Vagina (tissue), 2 donors: ENCODE data around the gene CACNG7. TPM values are rescaled to one million over a fixed set of nuclear protein-coding genes. Genes with fewer than 3 reads are reported as not detected.

ENCODE experiments used
- DNase-seq, 2 donors: peaks; one replicate each; pipeline ENCODE4 v3.0.0-alpha.2; 2017; ENCODE audit errors: extremely low spot score in 2 of 2
- H3K27ac ChIP-seq: fragments of 200-600 bp; sonication (generic); one replicate; pipeline ENCODE4 v1.5.1; 2019
- H3K27me3 ChIP-seq: fragments of 200-600 bp; sonication (generic); one replicate; pipeline ENCODE4 v1.5.1; 2019
- H3K36me3 ChIP-seq, 2 donors: fragments of 200-600 bp; sonication (generic); one replicate each; pipeline ENCODE4 v1.5.1; 2017 to 2019
- H3K4me1 ChIP-seq: fragments of 200-600 bp; sonication (generic); one replicate; pipeline ENCODE4 v1.5.1; 2019
- H3K4me3 ChIP-seq, 2 donors: fragments of 200-600 bp; sonication (generic); 1 replicate in 1 of 2; 2 replicates in 1 of 2; pipeline ENCODE4 v1.5.1; 2016 to 2019
- H3K9me3 ChIP-seq: fragments of 200-600 bp; sonication (generic); one replicate; pipeline ENCODE4 v1.5.1; 2019
- POLR2A ChIP-seq, 2 donors: fragments of 450-650 bp; IDR thresholded peaks; one replicate each; pipeline ENCODE4 v1.6.1; 2017; ENCODE audit warnings: antibody characterized with exemption in 2 of 2, mild to moderate bottlenecking in 2 of 2, moderate library complexity in 2 of 2
- POLR2AphosphoS5 ChIP-seq, 2 donors: sonication (generic); formaldehyde crosslinking; IDR thresholded peaks; one replicate each; pipeline ENCODE4 v1.9.0; 2017; ENCODE audit warnings: antibody characterized with exemption in 2 of 2, mild to moderate bottlenecking in 2 of 2, low read depth in 1 of 2; ENCODE audit not compliant: insufficient read depth in 1 of 2
- intact Hi-C: fragments of 100-400 bp; cut with DNase I; formaldehyde crosslinking; loops from one replicate; pipeline ENCODE4 v1.15.1; 2023
- total RNA-seq: library from RNA; depleted of rRNA; stranded (reverse); fragments of >200 nt; gene quantifications from one replicate; pipeline ENCODE4 v1.2.3, GENCODE V29; 2016
- TF ChIP-seq, protein P1 (sequence below), 3 experiments: fragments of 450-650 bp in 2 of 3; fragments of 200-600 bp in 1 of 3; sonication (generic) in 1 of 3; IDR thresholded peaks; one replicate each; pipeline ENCODE4 v1.5.1; 2017 to 2019; ENCODE audit warnings: antibody characterized with exemption in 3 of 3, mild to moderate bottlenecking in 2 of 3, moderate library complexity in 2 of 3

Gene CACNG7, protein sequence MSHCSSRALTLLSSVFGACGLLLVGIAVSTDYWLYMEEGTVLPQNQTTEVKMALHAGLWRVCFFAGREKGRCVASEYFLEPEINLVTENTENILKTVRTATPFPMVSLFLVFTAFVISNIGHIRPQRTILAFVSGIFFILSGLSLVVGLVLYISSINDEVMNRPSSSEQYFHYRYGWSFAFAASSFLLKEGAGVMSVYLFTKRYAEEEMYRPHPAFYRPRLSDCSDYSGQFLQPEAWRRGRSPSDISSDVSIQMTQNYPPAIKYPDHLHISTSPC
- not detected for total RNA-seq

DNA sequence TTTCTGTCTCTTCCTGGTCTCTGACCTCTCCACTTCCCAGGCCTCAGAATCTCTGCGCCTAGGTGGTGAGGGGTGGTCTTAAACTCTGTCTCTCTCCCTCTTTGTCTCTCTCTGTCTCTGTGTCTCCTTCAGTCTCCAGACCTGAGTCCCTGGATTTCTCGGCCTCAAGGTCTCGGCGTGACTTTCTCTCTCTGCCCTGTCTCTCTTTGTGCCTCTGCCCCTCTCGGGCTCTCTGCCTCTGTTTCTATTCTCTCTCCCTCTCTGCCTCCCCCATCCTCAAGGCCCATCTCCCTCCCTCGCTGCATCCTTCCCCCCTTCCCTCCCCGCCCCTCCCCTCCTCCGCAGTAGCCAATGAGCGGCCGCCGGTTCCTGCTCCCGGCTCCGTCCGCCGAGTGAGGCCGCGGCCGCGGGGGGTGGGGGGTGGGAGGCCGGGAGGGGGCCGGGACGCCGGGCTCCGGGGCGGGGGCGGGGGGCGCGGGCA lies at the start of gene CACNG7:
TSS of gene CACNG7 (plus strand) at position 344 of the 481 bp plus-strand sequence. CDS start 3,554 bp downstream, outside the sequence.
- TF ChIP-seq POLR2A (IDR thresholded peaks at IDR 0.05), result no peak
- TF ChIP-seq POLR2AphosphoS5 (IDR thresholded peaks at IDR 0.05; ENCODE audit: insufficient read depth in 1 of 2, low read depth in 1 of 2), result no peak
- TF ChIP-seq, protein P1, sequence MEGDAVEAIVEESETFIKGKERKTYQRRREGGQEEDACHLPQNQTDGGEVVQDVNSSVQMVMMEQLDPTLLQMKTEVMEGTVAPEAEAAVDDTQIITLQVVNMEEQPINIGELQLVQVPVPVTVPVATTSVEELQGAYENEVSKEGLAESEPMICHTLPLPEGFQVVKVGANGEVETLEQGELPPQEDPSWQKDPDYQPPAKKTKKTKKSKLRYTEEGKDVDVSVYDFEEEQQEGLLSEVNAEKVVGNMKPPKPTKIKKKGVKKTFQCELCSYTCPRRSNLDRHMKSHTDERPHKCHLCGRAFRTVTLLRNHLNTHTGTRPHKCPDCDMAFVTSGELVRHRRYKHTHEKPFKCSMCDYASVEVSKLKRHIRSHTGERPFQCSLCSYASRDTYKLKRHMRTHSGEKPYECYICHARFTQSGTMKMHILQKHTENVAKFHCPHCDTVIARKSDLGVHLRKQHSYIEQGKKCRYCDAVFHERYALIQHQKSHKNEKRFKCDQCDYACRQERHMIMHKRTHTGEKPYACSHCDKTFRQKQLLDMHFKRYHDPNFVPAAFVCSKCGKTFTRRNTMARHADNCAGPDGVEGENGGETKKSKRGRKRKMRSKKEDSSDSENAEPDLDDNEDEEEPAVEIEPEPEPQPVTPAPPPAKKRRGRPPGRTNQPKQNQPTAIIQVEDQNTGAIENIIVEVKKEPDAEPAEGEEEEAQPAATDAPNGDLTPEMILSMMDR (IDR thresholded peaks at IDR 0.05), result no peak
- H3K4me1 ChIP-seq, result peaks cover 24% of the 10 kb centered on the region
- no peak for DNase-seq
- no peaks in the 10 kb centered on the region for H3K9me3 ChIP-seq
- peaks cover 34% of the 10 kb centered on the region for H3K27me3 ChIP-seq
- H3K36me3 ChIP-seq, result no peaks in the 10 kb centered on the region
- intact Hi-C loops, result no loop called here
- no peak within 1 kb of the TSS for H3K4me3 ChIP-seq
- H3K27ac ChIP-seq, result no peak within 1 kb of the TSS

DNA sequence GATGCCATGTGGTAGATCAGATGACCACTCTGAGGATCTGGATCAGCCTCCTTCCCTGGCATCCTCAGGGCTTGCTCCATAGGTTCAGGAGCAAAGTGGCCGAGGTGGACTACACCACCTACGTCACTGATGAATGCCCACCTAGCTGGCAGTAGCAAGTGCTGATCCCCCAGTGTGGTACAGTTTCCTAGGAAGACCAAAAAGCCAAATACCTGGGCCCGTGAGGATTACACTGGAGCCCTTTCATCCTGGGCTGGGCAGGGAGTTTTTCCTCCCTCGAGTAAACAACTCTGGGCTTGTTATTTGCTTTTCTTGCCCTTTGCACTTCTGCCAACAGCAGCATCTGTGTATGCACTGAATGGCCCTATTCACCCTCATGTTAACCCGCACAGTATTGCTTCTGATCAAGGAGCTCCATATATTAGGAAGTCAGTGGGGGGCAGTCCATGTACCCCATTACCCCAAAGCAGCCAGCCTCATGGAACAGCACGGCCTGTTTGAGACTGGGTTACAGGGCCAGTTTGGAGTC lies 44.7 kb upstream of the CACNG7 start:
- no peaks in the 10 kb centered on the region for H3K36me3 ChIP-seq
- no peak overlapping the region for H3K4me3 ChIP-seq
- H3K27ac ChIP-seq, result no peak overlapping the region
- intact Hi-C loops, result no loop called here
- peaks cover 33% of the 10 kb centered on the region for H3K4me1 ChIP-seq
- TF ChIP-seq POLR2A (IDR thresholded peaks at IDR 0.05) (no peak), POLR2AphosphoS5 (IDR thresholded peaks at IDR 0.05; ENCODE audit: insufficient read depth in 1 of 2, low read depth in 1 of 2) (no peak)
- TF ChIP-seq, protein P1 (IDR thresholded peaks at IDR 0.05), result no peak
- H3K9me3 ChIP-seq, result no peaks in the 10 kb centered on the region
- DNase-seq, result no peak
- no peaks in the 10 kb centered on the region for H3K27me3 ChIP-seq

GRCh38 chr19:53865523-53865917 lies 43.6 kb upstream of the CACNG7 start:
- Histone ChIP-seq H3K36me3 (no peaks in the 10 kb centered on the region), H3K9me3 (no peaks in the 10 kb centered on the region), H3K4me1 (peaks cover 44% of the 10 kb centered on the region), H3K27ac (peak overlapping the region; percentile 95), H3K27me3 (no peaks in the 10 kb centered on the region), H3K4me3 (peak overlapping the region; percentile 66 to 96)
- intact Hi-C loops, result no loop called here
- DNase-seq, result no peak
- no peak for TF ChIP-seq POLR2A (IDR thresholded peaks at IDR 0.05)
- TF ChIP-seq, protein P1 (IDR thresholded peaks at IDR 0.05), result no peak
- TF ChIP-seq POLR2AphosphoS5 (IDR thresholded peaks at IDR 0.05; ENCODE audit: insufficient read depth in 1 of 2, low read depth in 1 of 2), result no peak

DNA sequence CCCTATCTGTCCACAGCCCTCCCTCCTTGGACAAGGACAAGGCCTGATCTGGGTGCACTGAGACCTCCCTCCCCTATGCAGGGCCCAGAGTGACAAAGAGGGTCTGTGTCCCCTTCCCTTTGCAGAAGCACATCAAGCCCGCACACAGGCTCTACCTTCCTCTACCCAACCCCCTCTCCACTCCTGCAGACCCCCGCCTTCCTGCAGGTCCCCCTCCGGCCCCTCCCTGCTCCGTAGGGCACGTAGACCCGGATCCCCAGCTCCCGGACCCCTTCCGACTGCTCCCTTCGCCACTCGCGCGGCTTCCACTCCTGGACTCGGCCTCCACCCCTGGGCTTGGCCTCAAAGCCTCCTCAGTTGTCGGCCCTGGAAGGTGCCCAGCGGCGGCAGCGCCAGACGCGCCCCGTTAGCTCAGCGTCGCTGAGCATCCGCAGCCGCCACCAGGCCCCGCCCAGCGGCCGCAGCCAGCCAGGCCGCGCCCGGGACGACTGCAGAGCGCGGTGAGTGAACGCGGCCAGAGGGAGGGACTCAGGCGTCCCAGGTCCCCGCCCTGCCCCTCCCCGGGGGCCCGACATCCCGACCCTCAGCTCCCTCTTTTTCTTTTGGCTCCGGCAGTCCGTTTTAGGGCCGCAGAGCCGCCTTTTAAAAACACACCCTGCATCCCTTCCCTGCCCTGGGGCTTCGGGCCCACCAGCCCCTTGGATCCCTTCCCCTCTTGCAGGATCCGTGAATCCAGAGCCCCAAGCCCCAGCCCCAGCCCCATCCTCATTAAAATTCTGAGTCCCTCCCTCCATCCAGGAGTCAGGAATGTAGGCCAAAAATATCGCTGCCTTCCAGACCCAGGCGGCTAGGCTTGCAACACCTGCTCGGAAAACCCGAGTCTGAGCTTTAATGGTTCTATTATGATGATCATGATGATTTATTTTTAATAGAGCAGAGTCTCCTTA lies 42.9 kb upstream of the CACNG7 start:
- H3K27me3 ChIP-seq, result no peaks in the 10 kb centered on the region
- DNase-seq, result peak in 1 of 2 donors; percentile 91
- TF ChIP-seq POLR2A (IDR thresholded peaks at IDR 0.05) (peak in 1 of 2 donors; percentile 17), POLR2AphosphoS5 (IDR thresholded peaks at IDR 0.05; ENCODE audit: insufficient read depth in 1 of 2, low read depth in 1 of 2) (peak in 1 of 2 donors; percentile 44)
- TF ChIP-seq, protein P1 (IDR thresholded peaks at IDR 0.05), result no peak
- no peaks in the 10 kb centered on the region for H3K9me3 ChIP-seq
- intact Hi-C loops, result no loop called here
- peak overlapping the region; percentile 66 to 96 for H3K4me3 ChIP-seq
- peaks cover 51% of the 10 kb centered on the region for H3K4me1 ChIP-seq
- H3K27ac ChIP-seq, result peak overlapping the region; percentile 95
- no peaks in the 10 kb centered on the region for H3K36me3 ChIP-seq
